Activated T-cell treated with anti-CD3 and anti-CD28 coated beads, Interleukin-2, amount 50 U/mL, for 48 hours (primary cell): ENCODE measurements around the gene CAV1.

Source experiments
- DNase-seq, 2 experiments: peaks; one replicate each; pipeline ENCODE4 v3.0.0-alpha.2; 2020

Gene CAV1

DNA sequence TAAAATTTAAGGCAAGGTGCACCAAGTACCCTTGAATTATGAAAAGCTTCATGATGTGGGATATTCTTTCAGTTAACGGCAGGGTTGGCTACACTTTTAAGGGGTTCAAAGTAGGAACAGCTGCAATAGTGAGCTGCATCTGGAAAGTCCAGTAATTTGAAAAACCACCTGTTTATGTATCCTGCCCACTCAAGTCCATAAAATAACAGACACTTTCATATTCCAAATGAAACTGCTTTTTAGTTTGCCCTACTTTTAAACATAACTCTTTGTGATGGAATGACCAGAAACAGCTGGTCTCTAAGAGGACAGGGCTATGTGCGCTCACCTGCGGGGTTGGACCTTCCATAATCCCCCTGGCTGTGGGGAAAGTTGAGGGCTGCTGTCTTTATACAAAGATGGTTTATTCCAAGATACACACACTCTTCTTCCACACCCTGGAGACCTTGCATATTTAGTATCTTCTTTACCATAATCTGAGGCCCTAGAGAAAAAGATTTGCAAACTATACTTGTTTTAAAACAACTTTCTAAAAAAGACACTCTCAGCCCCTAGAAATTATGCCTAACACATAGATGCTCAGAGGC, 7.4 kb downstream of the CAV1 start:
- no peak for DNase-seq

GRCh38 chr7:116534790-116535189, 10.0 kb downstream of the CAV1 start:
- no peak for DNase-seq

- DNase-seq, result no peak
Observed at GRCh38 chr7:116535416-116535815, 10.6 kb downstream of the CAV1 start.

DNA sequence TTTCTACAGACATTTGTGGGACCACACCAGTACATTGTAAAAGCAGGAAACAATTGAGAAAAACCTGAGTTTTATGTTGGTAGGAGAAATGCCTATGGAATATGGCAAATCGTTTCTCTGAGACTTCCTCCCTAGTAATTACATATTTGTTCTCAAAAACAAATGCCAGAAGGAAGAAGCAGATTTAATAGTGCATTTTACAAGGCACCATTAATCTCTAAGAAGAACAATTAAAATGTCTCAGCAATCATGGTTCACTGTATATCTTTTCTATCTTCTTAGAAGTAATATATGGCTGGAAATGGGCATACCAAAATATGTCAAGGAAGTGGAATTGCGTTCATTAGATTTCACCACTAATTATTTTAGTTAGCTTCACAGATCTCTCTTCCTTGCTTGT, 13.3 kb downstream of the CAV1 start:
- DNase-seq, result no peak

DNA sequence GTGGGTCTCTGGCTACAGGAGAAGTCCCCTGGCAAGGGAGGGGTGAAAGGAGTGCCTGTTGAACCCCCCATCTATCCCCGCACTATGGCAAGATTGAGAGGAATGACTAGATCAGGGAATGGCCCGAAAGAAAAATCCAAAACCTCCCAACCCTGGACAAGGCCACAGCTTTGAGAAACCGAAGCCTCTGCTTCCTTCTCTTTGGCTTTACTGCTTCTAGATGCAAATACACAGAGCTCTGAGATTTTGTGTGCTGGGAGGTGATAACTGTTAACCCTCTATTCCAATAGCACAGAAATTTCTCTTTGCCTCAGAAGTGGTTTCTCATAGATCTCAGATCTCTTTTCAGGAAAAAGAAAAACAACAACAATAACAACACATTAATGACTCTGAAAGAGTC, 15.0 kb downstream of the CAV1 start:
- no peak for DNase-seq

GRCh38 chr7:116540743-116541142, 15.9 kb downstream of the CAV1 start:
- DNase-seq, result no peak

GRCh38 chr7:116541951-116542350, 17.1 kb downstream of the CAV1 start:
- no peak for DNase-seq

DNA sequence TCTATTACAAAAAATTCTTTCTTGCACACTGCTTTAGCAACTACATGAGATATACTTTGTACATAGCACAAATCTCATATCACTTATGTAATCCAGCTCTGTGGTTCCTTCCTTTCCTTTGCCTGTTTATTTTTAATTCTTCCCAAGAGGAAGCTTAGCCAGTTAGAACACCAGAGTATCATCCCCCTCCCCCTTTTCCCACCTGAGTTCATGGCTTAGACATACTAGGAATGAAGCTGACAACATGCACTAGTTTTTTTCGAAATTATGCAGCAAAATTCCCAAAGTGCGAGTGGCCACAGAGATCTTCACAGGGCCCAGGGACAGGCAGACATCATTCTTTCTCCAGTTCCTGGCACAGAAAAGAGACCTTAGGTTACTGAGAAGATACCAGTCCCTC, 17.8 kb downstream of the CAV1 start:
- no peak for DNase-seq

GRCh38 chr7:116543664-116544063, 18.8 kb downstream of the CAV1 start:
- DNase-seq, result no peak

GRCh38 chr7:116544487-116544886, 19.7 kb downstream of the CAV1 start:
- DNase-seq, result no peak

DNA sequence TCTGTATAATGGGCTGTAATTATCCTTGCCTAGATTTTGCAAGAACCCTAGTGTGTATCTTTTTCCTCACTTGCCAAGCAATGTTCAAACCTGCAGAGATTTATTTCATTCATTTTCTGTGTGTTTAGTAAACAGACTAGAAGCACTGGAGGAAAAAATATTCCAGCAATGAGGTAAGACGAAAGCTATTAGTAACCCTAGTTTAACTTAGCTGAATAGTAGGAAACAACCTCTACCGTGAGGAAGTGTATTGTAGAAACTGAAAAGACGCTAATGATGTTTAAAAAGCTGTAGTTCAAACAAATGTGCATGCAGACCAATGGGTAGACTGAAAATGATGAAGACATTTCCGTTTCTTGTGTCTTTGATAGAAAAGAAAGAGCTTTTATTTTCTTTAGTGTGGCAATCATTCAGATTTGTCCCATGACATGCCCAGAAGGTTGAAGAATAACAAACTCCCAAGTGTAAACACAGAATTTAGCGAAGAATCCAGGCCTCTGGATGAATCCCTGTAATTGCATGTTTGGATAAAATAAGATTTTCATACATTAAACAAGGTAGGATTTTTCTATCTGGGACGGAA, 20.7 kb downstream of the CAV1 start:
- no peak for DNase-seq

GRCh38 chr7:116546054-116546453, 21.2 kb downstream of the CAV1 start:
- DNase-seq, result no peak

DNA sequence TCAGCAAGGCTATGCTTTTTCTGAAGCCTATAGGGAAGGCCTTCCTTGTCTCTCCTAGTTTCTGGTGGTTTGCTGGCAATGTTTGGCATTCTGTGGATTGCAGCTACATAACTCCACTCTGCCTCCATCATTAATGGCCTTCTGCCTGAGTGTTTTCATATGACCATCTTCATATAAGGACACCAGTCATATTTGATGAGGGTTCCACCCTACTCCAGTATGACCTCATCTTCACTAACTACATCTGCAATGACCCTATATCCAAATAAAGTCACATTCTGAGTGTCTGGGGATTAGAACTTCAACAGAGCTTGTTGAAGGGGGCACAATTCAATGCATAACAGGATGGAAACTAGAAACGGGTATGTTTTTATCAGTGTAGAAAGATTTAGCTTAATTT, 22.1 kb downstream of the CAV1 start:
- DNase-seq, result no peak

GRCh38 chr7:116547347-116547746, 22.5 kb downstream of the CAV1 start:
- DNase-seq, result no peak

DNA sequence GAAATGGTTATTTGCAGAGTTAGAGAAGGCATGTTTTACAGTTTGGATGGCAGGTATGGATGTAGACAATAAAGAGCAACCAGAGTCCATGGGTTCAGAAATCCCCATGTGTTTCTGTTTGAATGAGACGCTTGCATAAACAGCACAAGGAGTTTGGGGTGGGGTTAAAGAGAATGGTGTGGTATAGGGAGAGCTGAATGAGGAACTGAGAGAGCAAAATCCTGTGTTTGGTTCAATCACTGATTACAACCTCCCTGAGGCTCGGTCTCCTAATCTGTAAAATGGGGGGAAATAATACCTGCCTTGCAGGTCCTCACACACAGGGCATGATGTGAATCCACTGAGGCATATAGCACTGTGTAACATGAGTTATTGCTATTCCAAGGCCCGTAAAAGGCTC, 23.7 kb downstream of the CAV1 start:
- DNase-seq, result no peak

DNA sequence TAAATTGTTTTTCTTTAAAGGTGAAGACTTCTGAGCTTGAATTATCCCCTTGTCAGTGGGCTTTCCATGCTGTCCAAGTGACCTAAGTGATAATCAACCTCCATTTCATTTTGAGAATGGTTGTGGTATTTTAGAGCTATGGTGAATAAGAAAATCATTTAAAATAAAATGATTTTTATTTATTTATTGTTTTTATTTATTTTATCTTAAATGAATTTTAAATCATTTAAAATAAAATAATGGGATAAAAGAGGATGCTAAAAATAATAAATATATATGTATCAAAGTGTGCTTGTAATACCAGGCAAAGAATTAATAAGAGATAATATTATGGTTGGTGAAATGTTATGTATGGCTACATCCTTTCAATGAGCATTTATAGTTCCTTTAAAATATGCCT, 24.5 kb downstream of the CAV1 start:
- no peak for DNase-seq

GRCh38 chr7:116551692-116552091, 26.9 kb downstream of the CAV1 start:
- DNase-seq, result no peak

- DNase-seq, result no peak
Observed at GRCh38 chr7:116552602-116553001, 27.8 kb downstream of the CAV1 start.

DNA sequence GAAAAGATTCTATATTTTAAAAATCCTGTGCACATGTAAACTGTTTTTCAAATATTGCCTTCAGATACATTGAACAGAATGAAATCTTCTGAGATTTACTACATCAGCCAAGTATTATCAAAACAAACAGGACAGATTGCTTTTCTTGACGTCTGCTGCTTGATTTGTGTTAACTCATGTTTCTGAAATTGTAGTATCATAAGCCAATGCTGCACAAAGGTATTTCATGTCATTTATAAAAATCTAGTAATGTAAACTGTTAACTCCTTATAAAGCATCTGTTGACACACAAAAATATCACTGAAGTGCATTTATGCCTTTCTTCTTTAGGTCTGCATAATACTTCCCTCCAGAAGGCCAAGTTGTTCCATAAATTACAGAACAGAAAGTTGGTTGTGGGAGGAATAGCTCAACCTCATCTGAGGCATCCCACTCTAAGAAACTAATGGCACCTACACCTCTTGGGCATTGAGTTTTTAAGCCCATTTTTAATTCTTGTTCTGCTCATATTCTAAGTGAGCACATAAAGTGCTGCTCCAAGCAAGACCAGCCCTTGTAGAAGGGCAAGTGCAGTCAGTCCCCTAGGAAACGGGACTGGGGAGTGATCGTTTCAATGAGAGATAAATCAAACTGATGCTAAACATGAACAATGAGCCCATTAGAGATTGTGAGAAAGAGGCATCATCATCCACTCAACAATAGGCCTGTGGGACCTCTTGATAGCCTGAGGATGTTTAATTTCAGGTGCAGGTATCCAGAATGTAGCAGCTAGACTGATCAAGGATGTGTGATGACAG, 28.5 kb downstream of the CAV1 start:
- no peak for DNase-seq

DNA sequence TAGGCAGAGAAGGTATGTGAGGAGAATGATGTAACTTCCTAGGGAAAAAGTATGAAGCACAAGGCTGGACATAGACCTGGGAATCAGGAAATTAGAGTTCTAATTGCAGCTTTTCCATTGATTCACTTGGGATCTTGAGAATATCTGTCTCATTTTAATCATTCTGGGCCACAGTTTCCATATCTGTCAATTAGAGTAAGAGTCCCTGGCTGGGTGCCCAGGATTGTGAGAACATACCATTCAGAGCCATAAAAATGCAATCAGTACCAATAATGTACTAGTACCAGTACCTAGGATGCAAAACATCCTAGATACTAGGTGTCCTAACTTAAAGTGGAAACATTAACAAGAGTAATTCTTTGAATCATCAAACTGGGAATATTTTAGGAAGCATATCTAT, 29.6 kb downstream of the CAV1 start:
- DNase-seq, result no peak

DNA sequence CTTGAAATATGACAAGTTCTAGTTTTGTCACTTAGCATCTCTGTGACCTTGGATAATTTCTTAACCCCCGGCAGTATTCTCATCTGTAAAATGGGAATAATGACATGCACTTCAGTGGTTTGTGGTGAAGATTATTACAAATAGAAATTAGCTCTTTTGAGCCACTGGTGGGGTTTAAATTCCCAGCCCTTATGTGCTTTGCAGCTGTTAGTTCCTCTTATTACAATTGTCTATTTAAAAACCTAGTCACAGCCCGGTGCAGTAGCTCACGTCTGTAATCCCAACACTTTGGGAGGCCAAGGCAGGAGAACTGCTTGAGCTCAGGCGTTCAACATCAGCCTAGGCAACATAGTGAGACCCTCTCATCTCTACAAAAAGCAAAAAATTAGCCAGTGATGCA, 30.1 kb downstream of the CAV1 start:
- DNase-seq, result no peak

DNA sequence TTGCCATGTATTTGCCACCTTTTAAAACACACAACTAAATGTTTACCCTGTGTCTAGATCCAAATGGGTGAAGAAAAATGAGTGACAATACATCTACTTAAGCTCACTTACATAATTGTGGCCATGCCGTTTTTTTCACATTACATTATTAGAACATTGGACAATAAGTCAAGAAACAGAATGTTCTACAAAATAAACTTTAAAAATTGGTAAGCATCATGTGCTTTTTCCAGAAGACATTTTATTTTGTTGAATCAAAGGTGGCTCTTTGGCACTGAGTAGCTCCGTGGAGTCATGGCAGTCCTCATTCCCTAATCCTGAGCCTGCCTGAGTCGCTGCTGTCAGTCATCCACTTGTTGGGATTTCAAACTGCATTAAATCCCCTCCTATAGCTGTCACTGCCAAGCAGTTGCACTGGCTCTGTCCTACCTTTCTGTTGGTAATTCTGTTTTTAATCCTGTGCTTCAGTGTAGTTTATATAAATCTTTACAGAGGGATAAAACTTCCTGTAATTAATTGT, 32.3 kb downstream of the CAV1 start:
- no peak for DNase-seq

- no peak for DNase-seq
Observed at GRCh38 chr7:116557901-116558300, 33.1 kb downstream of the CAV1 start.
